DND-41 (cell line): ENCODE results near the gene THOC7.

Experiments used
- ATAC-seq: fragments of 200-7000 bp; cut with Tn5 transposase; 3 replicates; pipeline ENCODE4 v1.9.1; 2021; ENCODE audit warnings: low read depth; ENCODE audit not compliant: insufficient read depth
- DNase-seq: peaks from one replicate; pipeline ENCODE4 v3.0.0-alpha.2; 2020
- H2AFZ ChIP-seq: 2 replicates; pipeline ENCODE4 v1.6.0; 2012; ENCODE audit warnings: low read depth, low read length
- H3K27ac ChIP-seq: 2 replicates; pipeline ENCODE4 v1.5.1; 2012; ENCODE audit warnings: low read length, inconsistent platforms
- H3K27me3 ChIP-seq: fragments of 200-600 bp; sonication (generic); 2 replicates; pipeline ENCODE4 v1.6.0; 2012; ENCODE audit warnings: low read length, mild to moderate bottlenecking, inconsistent platforms; ENCODE audit not compliant: insufficient read depth, poor library complexity
- H3K36me3 ChIP-seq: 2 replicates; pipeline ENCODE4 v1.5.1; 2012; ENCODE audit warnings: low read length, inconsistent platforms; ENCODE audit not compliant: insufficient read depth
- H3K4me1 ChIP-seq: 2 replicates; pipeline ENCODE4 v1.5.1; 2012; ENCODE audit warnings: mild to moderate bottlenecking, low read length; ENCODE audit not compliant: insufficient read depth
- H3K4me2 ChIP-seq: 2 replicates; pipeline ENCODE4 v1.6.0; 2012; ENCODE audit warnings: mild to moderate bottlenecking, moderate library complexity, low read length, inconsistent platforms; ENCODE audit not compliant: insufficient read depth
- H3K4me3 ChIP-seq, 2 experiments: fragments of 200-600 bp in 1 of 2; shearing (Covaris generic) in 1 of 2; 2 replicates each; pipeline ENCODE4 v1.5.1; 2012 to 2016; ENCODE audit warnings: inconsistent platforms in 2 of 2, low read length in 2 of 2, mild to moderate bottlenecking in 2 of 2, low read depth in 1 of 2, moderate library complexity in 1 of 2
- H3K79me2 ChIP-seq: 2 replicates; pipeline ENCODE4 v1.6.0; 2012; ENCODE audit warnings: low read length, inconsistent platforms; ENCODE audit not compliant: insufficient read depth
- H3K9ac ChIP-seq: 2 replicates; pipeline ENCODE4 v1.6.0; 2012; ENCODE audit warnings: low read depth, mild to moderate bottlenecking, inconsistent platforms, low read length, moderate library complexity
- H3K9me3 ChIP-seq: 2 replicates; pipeline ENCODE4 v1.5.1; 2012; ENCODE audit warnings: low read length, moderate library complexity, mild to moderate bottlenecking, inconsistent platforms; ENCODE audit not compliant: insufficient read depth, severe bottlenecking
- H4K20me1 ChIP-seq: 2 replicates; pipeline ENCODE4 v1.6.0; 2012; ENCODE audit warnings: low read length; ENCODE audit not compliant: insufficient read depth
- CTCF ChIP-seq: IDR thresholded peaks from 2 replicates; pipeline ENCODE4 v1.5.1; 2012; ENCODE audit warnings: borderline replicate concordance, low read length, moderate library complexity, mild to moderate bottlenecking; ENCODE audit not compliant: poor library complexity, severe bottlenecking; ENCODE audit errors: extremely low read depth
- EZH2 ChIP-seq: IDR thresholded peaks from 3 replicates; pipeline ENCODE4 v1.6.1; 2012; ENCODE audit warnings: borderline replicate concordance, low read depth, mild to moderate bottlenecking, moderate library complexity, low read length, inconsistent platforms; ENCODE audit not compliant: severe bottlenecking

THOC7 gene

GRCh38 chr3:63830526-63830925, 33.1 kb downstream of the THOC7 start:
- no peak overlapping the region for H3K9ac ChIP-seq
- no peak overlapping the region for H3K4me2 ChIP-seq
- DNase-seq (no peak), ATAC-seq (no peak)
- H3K4me1 ChIP-seq: no peaks in the 10 kb centered on the region
- H3K27ac ChIP-seq: no peak overlapping the region
- peaks cover 55% of the 10 kb centered on the region for H3K36me3 ChIP-seq
- H3K9me3 ChIP-seq: no peaks in the 10 kb centered on the region
- H2AFZ ChIP-seq: no peak overlapping the region
- no peaks in the 10 kb centered on the region for H3K27me3 ChIP-seq
- no peaks in the 10 kb centered on the region for H3K79me2 ChIP-seq
- no peak overlapping the region for H3K4me3 ChIP-seq
- no peak for TF ChIP-seq CTCF
- no peak for TF ChIP-seq EZH2
- no peaks in the 10 kb centered on the region for H4K20me1 ChIP-seq

GRCh38 chr3:63824309-63824708, 39.3 kb downstream of the THOC7 start:
- Histone ChIP-seq H3K9me3 (no peaks in the 10 kb centered on the region), H3K27me3 (no peaks in the 10 kb centered on the region), H3K9ac (no peak overlapping the region), H3K4me3 (no peak overlapping the region), H4K20me1 (no peaks in the 10 kb centered on the region), H3K79me2 (no peaks in the 10 kb centered on the region), H3K27ac (no peak overlapping the region), H2AFZ (no peak overlapping the region), H3K36me3 (peaks cover 5% of the 10 kb centered on the region; the same call in 1 of the 2 replicates), H3K4me2 (no peak overlapping the region), H3K4me1 (no peaks in the 10 kb centered on the region)
- ATAC-seq (no peak), DNase-seq (no peak)
- TF ChIP-seq CTCF: no peak

GRCh38 chr3:63819151-63819398, 44.5 kb downstream of the THOC7 start, which contains the start of gene C3orf49:
C3orf49 (plus strand) TSS chr3:63819299; CDS start chr3:63819472, 173 bp downstream.
- no peak for ATAC-seq
- Histone ChIP-seq H3K9ac (no peak within 1 kb of the TSS), H4K20me1 (no peaks in the 10 kb centered on the region), H3K36me3 (no peaks in the 10 kb centered on the region), H3K9me3 (no peaks in the 10 kb centered on the region), H3K4me3 (no peak within 1 kb of the TSS), H3K27me3 (no peaks in the 10 kb centered on the region), H3K79me2 (no peaks in the 10 kb centered on the region), H3K4me1 (no peaks in the 10 kb centered on the region), H2AFZ (no peak within 1 kb of the TSS), H3K27ac (no peak within 1 kb of the TSS), H3K4me2 (no peak within 1 kb of the TSS)
- TF ChIP-seq EZH2 (no peak), CTCF (no peak)
- no peak for DNase-seq
